GM19351 (cell line): ENCODE results near the gene KRTAP1-4.
"Not testable (repeated sequence)": the region's sequence is repeated elsewhere in the genome, so short reads cannot be mapped to it uniquely, and the experiment has no call there.

Experiments
- ATAC-seq: cut with Tn5 transposase; IDR thresholded peaks from one replicate; pipeline ENCODE4 v1.9.1; 2021; ENCODE audit warnings: mild to moderate bottlenecking, moderate library complexity; ENCODE audit not compliant: unreplicated experiment

The KRTAP1-4 gene

DNA sequence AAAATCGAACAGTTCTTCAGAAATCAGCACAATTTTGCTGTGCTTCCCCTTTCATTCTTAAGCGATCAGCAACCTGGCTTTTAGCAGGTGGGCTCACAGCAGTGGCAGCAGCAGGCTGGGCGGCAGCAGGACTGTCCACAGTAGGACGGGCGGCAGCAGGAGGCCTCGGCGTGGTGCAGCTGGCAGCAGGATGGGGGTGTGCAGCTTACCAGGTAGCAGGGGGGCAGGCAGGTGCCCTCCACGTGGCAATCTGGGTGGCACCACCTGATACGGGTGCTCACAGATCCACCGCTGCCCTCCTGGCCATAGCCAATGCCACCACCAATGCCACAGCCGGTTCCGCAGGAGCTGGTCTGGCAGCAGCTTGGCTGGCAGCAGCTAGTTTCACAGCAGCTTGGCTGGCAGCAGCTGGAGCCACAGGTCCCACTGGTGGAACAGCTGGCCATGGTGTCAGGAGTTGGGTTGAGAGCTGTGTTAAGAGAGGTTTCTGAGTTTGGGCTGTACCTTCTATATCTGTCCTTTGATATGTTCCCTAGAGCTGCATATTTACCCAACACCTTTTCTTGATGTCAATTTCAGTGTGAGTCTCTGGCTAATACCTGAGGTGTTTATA lies at the start of gene KRTAP1-4:
KRTAP1-4 (minus strand) TSS at position 563 of the 613 bp plus-strand sequence; CDS start at position 446, 117 bp downstream.
- no peak for ATAC-seq

GRCh38 chr17:41076788-41077187 lies 46.8 kb upstream of the KRTAP1-4 start:
- no peak for ATAC-seq

GRCh38 chr17:41073676-41074075 lies 43.7 kb upstream of the KRTAP1-4 start:
- ATAC-seq, result no peak

DNA sequence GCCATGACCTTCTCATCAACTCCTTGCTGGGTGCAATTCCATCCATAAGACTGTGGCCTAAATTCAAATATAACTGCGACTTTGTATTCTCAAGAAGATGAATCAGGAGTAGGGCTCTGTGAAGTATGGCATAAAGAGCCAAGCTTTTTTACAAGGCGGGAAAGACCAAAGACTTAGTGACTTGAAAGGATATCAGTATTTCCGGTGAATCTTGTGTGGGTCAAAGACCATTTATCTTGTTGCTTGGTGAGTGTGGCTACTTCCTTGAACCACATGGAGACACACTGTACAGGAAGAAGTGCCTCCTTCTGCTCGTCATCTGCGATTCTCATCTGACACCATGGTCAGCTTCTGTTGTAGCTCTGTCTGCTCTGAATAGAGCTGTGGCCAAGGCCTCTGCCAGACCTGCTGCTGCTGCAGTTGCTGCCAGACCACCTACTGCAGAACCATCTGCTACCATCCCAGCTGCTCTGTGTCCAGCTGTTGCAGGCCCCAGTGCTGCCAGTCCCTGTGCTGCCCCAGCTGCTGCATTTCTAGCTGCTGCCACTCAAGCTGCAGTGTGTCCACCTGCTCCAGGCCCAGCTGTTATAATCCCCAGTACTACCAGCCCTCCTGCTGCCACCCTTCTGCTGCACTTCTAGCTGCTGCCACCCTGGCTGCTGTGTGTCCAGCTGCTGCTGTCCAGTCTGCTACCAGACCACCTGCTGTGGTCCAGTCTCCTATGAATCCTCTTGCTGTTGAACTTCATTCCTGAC lies 41.8 kb upstream of the KRTAP1-4 start:
- ATAC-seq, result no peak

GRCh38 chr17:41069031-41069430 lies 39.0 kb upstream of the KRTAP1-4 start:
- ATAC-seq, result no peak

DNA sequence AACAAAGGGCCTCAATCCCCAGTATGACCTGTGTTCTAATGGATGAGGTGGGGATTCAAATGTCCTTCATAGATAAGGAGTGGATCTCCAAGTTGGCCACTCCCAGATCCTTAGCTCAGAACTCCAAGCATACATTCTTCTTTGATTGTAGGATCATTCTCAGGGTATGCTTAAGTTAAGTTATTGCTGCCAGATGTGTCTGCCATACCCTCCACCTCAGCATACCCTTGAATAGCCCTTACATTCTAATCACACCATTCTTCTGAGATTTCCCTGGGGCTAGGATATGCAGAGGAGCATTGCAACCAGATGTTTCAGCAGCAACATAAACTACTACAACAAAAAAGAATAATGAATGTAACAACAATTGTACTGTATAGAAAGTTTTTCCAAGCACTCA lies 37.3 kb upstream of the KRTAP1-4 start:
- ATAC-seq, result no peak

GRCh38 chr17:41065829-41066624 lies 36.0 kb upstream of the KRTAP1-4 start, which contains the start of gene KRTAP2-4:
TSS of gene KRTAP2-4 (minus strand) at chr17:41065879. CDS start at chr17:41065845, 34 bp downstream.
- no peak for ATAC-seq

DNA sequence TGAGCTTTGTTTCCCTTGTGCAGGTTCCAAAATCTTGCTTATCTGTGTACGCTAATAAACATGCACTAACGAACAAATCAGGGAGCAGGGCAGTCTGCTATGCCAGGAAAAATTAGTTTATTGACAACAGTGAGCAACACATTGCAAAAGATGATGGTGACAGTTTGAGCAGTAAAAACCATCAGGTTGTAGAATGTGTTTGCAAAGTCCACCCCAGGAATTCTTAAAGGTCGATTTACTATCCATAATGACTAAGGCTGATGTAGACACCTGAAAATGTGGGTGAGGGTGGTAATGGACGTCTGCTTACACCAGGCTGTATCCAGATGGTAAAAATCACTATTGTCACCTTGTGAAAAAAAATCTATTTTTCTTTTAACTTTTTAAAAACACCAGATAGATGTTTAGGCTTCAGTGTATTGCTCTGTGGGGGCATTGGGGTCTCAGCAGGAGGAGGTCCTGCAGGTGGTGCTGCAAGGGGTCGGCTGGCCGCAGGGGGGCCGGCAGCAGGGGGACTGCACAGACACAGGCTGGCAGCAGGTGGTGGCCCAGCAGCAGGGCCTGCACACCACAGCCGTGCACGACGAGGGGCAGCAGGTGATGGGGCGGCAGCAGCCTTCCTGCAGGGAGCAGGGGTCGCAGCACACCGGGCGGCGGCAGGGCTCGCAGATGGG lies 35.2 kb upstream of the KRTAP1-4 start:
- ATAC-seq, result not testable (repeated sequence)

GRCh38 chr17:41064301-41064700 lies 34.3 kb upstream of the KRTAP1-4 start:
- ATAC-seq, result no peak

DNA sequence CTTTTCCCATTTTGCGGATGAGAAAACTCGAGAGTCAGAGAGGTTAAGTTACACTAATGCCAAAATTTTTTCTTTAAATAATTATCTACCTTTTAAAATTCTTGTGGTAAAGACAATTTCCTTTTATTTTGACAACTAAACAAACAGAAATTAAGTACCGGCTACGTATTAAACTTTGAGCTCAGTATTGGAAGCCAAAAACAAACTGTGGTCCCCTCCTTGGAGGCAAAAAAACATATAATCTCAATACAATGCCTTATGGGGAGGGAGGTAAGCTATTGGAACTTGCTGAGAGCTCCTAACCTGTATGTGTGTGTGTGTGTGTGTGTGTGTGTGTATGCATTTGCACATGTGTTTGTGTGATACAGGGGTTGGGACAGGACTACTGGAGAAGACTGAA lies 33.5 kb upstream of the KRTAP1-4 start:
- ATAC-seq, result no peak

- no peak for ATAC-seq
Observed at GRCh38 chr17:41061964-41062363, 32.0 kb upstream of the KRTAP1-4 start.

GRCh38 chr17:41060052-41060604 lies 30.1 kb upstream of the KRTAP1-4 start, which contains the start of gene KRTAP2-3:
TSS of gene KRTAP2-3 (minus strand) at chr17:41060114. CDS start at chr17:41060050, 64 bp downstream.
- ATAC-seq, result no peak

- ATAC-seq, result not testable (repeated sequence)
Observed at GRCh38 chr17:41059276-41060051, 29.5 kb upstream of the KRTAP1-4 start.

- ATAC-seq, result no peak
Observed at GRCh38 chr17:41058741-41059140, 28.7 kb upstream of the KRTAP1-4 start.

DNA sequence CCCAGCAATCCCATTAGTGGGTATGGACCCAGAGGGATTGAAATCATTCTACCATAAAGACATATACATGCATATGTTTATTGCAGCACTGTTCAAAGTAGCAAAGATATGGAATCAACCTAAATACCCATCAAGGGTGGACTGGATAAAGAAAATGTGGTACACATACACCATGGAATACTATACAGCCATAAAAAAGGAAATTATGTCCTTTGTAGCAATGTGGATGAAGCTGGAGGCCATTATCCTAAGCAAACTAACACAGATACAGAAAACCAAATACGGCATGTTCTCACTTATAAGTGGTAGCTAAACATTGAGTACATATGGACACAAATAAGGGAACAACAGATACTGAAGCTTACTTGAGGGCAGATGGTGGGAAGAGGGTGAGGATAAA lies 27.6 kb upstream of the KRTAP1-4 start:
- no peak for ATAC-seq

- ATAC-seq, result not testable (repeated sequence)
Observed at GRCh38 chr17:41055130-41055529, 25.1 kb upstream of the KRTAP1-4 start, which contains the start of gene KRTAP2-2. TSS of gene KRTAP2-2 (minus strand) at chr17:41055230. CDS start at chr17:41055211, 19 bp downstream.

DNA sequence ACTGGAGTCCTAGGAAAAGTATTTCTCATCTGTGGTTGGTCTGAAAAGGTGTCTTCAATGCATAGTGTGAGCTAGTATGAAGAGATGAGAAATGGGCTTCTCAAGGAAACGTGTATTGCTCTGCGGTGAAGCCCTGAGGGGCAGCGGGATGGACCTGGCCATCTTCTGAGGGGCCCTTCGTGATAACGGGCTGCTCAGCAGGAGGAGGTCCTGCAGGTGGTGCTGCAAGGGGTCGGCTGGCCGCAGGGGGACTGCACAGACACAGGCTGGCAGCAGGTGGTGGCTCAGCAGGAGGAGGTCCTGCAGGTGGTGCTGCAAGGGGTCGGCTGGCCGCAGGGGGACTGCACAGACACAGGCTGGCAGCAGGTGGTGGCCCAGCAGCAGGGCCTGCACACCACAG lies 24.6 kb upstream of the KRTAP1-4 start:
- ATAC-seq, result not testable (repeated sequence)

GRCh38 chr17:41054025-41054424 lies 24.0 kb upstream of the KRTAP1-4 start:
- no peak for ATAC-seq

GRCh38 chr17:41052566-41052965 lies 22.6 kb upstream of the KRTAP1-4 start:
- ATAC-seq, result no peak

DNA sequence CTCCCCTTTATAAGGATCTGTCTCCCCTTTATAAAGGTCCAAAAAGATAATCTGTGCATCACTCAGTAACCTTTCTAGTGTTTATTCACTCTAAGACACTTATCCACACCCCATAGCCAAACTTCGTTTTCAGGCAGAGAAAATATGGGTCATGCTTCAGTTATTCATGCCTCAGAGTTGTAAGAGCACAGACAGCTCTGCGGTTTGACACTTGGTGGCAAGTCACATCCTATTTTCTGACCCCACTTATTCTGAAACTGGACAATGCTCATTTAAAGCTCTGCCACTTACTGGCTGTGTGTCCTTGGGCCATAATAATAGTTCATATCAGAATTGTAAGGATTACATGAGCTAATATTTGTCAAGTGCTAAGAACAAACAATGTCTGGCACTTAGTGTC lies 19.1 kb upstream of the KRTAP1-4 start:
- no peak for ATAC-seq
